ENCODE measurements around the gene GANC.
"Not testable (repeated sequence)": the region's sequence is repeated elsewhere in the genome, so short reads cannot be mapped to it uniquely, and the experiment has no call there.

DNA sequence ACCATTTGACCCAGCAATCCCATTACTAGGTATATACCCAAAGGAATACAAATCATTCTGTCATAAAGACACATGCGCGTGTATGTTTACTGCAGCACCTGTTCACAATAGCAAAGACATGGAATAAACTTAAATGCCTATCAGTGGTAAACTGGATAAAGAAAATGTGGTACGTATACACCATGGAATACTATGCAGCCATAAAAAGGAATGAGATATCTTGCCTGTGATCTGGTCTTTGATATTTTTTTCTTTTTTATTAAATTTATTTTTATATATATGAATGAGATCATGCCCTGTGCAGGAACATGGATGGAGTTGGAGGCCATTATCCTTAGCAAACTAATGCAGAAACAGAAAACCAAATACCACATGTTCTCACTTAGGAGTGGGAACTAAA lies 64.1 kb downstream of the GANC start:
- TF ChIP-seq, protein P1, sequence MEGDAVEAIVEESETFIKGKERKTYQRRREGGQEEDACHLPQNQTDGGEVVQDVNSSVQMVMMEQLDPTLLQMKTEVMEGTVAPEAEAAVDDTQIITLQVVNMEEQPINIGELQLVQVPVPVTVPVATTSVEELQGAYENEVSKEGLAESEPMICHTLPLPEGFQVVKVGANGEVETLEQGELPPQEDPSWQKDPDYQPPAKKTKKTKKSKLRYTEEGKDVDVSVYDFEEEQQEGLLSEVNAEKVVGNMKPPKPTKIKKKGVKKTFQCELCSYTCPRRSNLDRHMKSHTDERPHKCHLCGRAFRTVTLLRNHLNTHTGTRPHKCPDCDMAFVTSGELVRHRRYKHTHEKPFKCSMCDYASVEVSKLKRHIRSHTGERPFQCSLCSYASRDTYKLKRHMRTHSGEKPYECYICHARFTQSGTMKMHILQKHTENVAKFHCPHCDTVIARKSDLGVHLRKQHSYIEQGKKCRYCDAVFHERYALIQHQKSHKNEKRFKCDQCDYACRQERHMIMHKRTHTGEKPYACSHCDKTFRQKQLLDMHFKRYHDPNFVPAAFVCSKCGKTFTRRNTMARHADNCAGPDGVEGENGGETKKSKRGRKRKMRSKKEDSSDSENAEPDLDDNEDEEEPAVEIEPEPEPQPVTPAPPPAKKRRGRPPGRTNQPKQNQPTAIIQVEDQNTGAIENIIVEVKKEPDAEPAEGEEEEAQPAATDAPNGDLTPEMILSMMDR (conservative IDR thresholded peaks at IDR 0.05): not testable (repeated sequence)
- not testable (repeated sequence) for TF ChIP-seq ZFX (IDR thresholded peaks at IDR 0.05)
